ENCODE results near the gene NLN.

- TF ChIP-seq, protein P1, sequence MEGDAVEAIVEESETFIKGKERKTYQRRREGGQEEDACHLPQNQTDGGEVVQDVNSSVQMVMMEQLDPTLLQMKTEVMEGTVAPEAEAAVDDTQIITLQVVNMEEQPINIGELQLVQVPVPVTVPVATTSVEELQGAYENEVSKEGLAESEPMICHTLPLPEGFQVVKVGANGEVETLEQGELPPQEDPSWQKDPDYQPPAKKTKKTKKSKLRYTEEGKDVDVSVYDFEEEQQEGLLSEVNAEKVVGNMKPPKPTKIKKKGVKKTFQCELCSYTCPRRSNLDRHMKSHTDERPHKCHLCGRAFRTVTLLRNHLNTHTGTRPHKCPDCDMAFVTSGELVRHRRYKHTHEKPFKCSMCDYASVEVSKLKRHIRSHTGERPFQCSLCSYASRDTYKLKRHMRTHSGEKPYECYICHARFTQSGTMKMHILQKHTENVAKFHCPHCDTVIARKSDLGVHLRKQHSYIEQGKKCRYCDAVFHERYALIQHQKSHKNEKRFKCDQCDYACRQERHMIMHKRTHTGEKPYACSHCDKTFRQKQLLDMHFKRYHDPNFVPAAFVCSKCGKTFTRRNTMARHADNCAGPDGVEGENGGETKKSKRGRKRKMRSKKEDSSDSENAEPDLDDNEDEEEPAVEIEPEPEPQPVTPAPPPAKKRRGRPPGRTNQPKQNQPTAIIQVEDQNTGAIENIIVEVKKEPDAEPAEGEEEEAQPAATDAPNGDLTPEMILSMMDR (IDR thresholded peaks at IDR 0.05), result no peak
- no peak for TF ChIP-seq POLR2A (IDR thresholded peaks at IDR 0.05)
Measured at GRCh38 chr5:65738305-65738704, 16.3 kb downstream of the NLN start.

Data from thyroid gland (tissue), 4 donors.